Measurements from ENCODE around the gene MAST1.
A peak's percentile ranks its signal among the peaks of the same experiment; 100 is the strongest.
"Not testable (repeated sequence)": the region's sequence is repeated elsewhere in the genome, so short reads cannot be mapped to it uniquely, and the experiment has no call there.

MAST1 gene

GRCh38 chr19:12838182-12838885 is at the start of gene MAST1:
MAST1 (plus strand) TSS chr19:12838515; CDS start chr19:12838573, 58 bp downstream.
- peak; percentile 71 for DNase-seq

- DNase-seq = peak; percentile 62
Observed at GRCh38 chr19:12788682-12789097, 49.6 kb upstream of the MAST1 start.

GRCh38 chr19:12789098-12789903 is 49.0 kb upstream of the MAST1 start:
- peak; percentile 57 for DNase-seq

GRCh38 chr19:12789904-12790619 is 48.3 kb upstream of the MAST1 start:
- peak; percentile 97 for DNase-seq

- no peak for DNase-seq
Observed at GRCh38 chr19:12790628-12791344, 47.5 kb upstream of the MAST1 start.

- DNase-seq = peak; percentile 94
Observed at GRCh38 chr19:12791345-12792050, 46.8 kb upstream of the MAST1 start, which contains the start of gene JUNB. JUNB (plus strand) TSS chr19:12791486; CDS start chr19:12791772, 286 bp downstream.

GRCh38 chr19:12792051-12792852 is 46.1 kb upstream of the MAST1 start:
- peak; percentile 83 for DNase-seq

- DNase-seq = no peak
Observed at GRCh38 chr19:12792853-12793289, 45.4 kb upstream of the MAST1 start.

GRCh38 chr19:12793290-12794195 is 44.8 kb upstream of the MAST1 start:
- DNase-seq = peak; percentile 94

GRCh38 chr19:12794196-12794941 is 43.9 kb upstream of the MAST1 start:
- no peak for DNase-seq

GRCh38 chr19:12794971-12795381 is 43.3 kb upstream of the MAST1 start:
- DNase-seq = no peak

GRCh38 chr19:12796146-12797071 is 41.9 kb upstream of the MAST1 start:
- peak; percentile 84 for DNase-seq

GRCh38 chr19:12797141-12797587 is 41.2 kb upstream of the MAST1 start:
- no peak for DNase-seq

GRCh38 chr19:12797607-12798006 is 40.7 kb upstream of the MAST1 start:
- DNase-seq = not testable (repeated sequence)

- no peak for DNase-seq
Observed at GRCh38 chr19:12799742-12800465, 38.4 kb upstream of the MAST1 start.

GRCh38 chr19:12800466-12800770 is 37.9 kb upstream of the MAST1 start:
- DNase-seq = no peak

GRCh38 chr19:12800923-12801465 is 37.3 kb upstream of the MAST1 start:
- DNase-seq = no peak

Data from retina (tissue), 1 donor.